Measurements from ENCODE around the gene APOBEC3B.
"Not testable (repeated sequence)": the region's sequence is repeated elsewhere in the genome, so short reads cannot be mapped to it uniquely, and the experiment has no call there.

APOBEC3B gene

GRCh38 chr22:38981005-38981991 lies 849 bp upstream of the APOBEC3B start:
- peaks cover 50% of the 10 kb centered on the region for H3K27me3 Mint-ChIP-seq
- peaks cover 49% of the 10 kb centered on the region for H3K4me1 Mint-ChIP-seq
- CTCF ChIA-PET = interaction anchor here (0.8 to 1.4 kb wide), 3 partner anchors 21 to 25 kb away, joined by 3 to 12 read pairs (median 4); no protein-coding TSS in a partner anchor
- peak overlapping the region; percentile 70 for H3K4me3 Mint-ChIP-seq
- H3K27ac Mint-ChIP-seq = peak overlapping the region; percentile 86
- H3K36me3 Mint-ChIP-seq = peaks cover 17% of the 10 kb centered on the region
- peaks cover 11% of the 10 kb centered on the region for H3K9me3 Mint-ChIP-seq
- DNase-seq = no peak

DNA sequence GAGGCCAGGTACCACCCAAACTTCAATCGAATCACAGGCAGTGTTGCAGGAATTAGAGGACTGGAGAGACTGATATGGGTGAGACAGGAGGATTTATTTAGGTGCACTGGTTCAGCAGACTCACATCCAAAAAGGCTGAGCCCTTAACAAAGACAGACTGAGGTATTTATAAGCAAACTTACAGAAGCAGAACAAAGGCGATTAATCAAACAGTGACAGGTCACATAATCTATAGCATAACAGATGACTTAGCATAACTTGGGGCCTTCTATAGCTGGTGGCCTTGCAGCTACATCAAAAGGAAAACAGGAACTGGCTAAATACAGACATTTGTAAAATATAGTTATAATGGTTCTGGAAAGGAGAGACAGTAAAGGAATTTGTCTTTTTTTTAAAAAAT lies 2.1 kb downstream of the APOBEC3B start:
- Mint-ChIP-seq H3K36me3 (peaks cover 17% of the 10 kb centered on the region), H3K27ac (peak overlapping the region; percentile 91), H3K4me1 (peaks cover 77% of the 10 kb centered on the region)

DNA sequence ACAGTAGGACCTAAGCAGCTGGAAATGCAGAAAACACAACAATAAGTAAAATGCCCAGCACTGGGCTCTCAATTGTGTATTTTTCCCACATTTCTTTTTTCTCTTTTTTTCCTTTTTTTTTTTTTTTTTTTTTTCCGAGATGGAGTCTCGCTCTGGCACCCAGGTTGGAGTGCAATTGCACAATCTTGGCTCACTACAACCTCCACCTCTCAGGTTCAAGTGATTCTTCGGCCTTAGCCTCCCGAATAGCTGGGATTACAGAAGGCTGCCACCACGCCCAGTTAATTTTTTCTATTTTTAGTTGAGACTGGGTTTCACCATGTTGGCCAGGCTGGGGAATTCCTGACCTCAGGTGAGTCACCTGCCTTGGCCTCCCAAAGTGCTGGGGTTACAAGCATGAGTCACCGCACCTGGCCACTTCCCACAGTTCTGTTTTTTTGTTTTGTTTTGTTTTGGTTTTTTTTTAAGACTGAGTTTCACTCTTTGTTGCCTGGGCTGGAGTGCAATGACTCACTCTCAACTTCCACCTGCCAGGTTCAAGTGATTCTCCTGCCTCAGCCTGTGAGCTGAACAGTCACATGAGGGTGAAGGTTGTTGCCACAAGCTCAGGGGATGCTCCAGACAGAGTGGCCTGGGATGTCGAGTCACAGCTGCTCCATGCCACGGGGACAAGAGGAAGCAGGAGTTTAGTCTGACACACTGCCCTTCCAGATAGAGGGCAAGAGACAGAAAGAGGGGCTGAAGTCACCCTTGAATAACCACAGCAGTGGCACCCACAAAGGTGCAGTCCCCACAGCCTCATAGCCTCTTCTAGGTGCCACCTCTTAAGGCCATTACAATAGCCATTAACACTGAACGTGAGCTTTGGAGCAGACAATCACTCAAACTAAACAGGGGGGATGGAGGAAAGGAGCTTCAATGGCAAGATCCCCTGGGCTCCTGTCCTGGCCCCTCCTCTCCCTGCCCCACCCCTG lies 2.9 kb downstream of the APOBEC3B start:
- Mint-ChIP-seq H3K4me3 (peak overlapping the region; percentile 8), H3K27me3 (peaks cover 48% of the 10 kb centered on the region), H3K27ac (peak overlapping the region; percentile 91), H3K4me1 (peaks cover 85% of the 10 kb centered on the region), H3K36me3 (peaks cover 18% of the 10 kb centered on the region)
- not testable (repeated sequence) for H3K9me3 Mint-ChIP-seq
- DNase-seq = peak; percentile 89
- CTCF ChIA-PET = interaction anchor here (1.0 to 1.2 kb wide), 2 partner anchors 11 to 104 kb away, joined by 3 to 5 read pairs; no protein-coding TSS in a partner anchor

More for the DNA sequence above, 2.1 kb downstream of the APOBEC3B start:
- Mint-ChIP-seq H3K4me3 (no peak overlapping the region), H3K9me3 (peaks cover 9% of the 10 kb centered on the region), H3K27me3 (peaks cover 47% of the 10 kb centered on the region)
- CTCF ChIA-PET = interaction anchor here (1.4 kb wide), 1 partner anchor 10 kb away, joined by 6 read pairs; no protein-coding TSS in a partner anchor
- no peak for DNase-seq

- DNase-seq = no peak
- H3K4me1 Mint-ChIP-seq = peaks cover 85% of the 10 kb centered on the region
- H3K27ac Mint-ChIP-seq = peak overlapping the region; percentile 75
Measured at GRCh38 chr22:38986629-38987028, 4.5 kb downstream of the APOBEC3B start.

DNA sequence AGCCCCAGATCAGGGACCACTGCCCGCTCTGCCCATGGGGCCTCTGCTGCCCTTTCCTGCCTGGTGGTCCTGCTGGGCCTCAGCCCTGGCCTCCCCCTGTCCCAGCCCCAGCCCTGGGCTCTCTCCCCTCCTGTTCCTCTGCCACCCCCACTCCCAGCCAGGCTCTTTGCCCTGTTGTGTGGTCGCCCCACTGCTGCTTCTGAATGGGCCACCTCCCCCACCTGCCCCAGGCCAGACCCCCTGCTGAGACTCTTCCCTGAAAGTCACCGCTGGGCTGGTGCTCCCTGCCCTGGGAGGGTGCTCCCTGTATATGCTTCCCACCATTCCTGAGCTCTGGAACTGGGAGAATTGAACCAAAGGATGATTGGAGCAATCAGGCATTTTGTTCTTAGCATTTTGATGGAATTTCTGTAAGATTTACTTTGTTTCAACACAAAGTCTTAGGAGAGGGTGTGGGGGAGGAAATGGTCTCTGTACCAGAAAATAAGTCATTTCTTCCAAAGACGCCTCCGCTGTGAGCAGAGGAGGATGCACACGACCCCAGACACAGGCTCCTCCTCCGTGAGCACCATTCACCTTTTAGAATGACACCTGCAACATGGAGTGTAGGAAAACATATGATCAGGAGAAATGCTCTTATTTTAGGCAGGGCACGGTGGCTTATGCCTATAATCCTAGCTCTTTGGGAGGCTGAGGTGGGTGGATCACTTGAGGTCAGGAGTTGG lies 5.2 kb downstream of the APOBEC3B start:
- peak overlapping the region; percentile 78 for H3K27ac Mint-ChIP-seq
- CTCF ChIA-PET = interaction anchor here (0.6 to 0.9 kb wide), 2 partner anchors 16 to 107 kb away, joined by 3 read pairs; no protein-coding TSS in a partner anchor
- no peak overlapping the region for H3K4me3 Mint-ChIP-seq
- peaks cover 79% of the 10 kb centered on the region for H3K4me1 Mint-ChIP-seq
- H3K9me3 Mint-ChIP-seq = peaks cover 9% of the 10 kb centered on the region
- peaks cover 28% of the 10 kb centered on the region for H3K27me3 Mint-ChIP-seq
- H3K36me3 Mint-ChIP-seq = peaks cover 14% of the 10 kb centered on the region
- DNase-seq = no peak

More at GRCh38 chr22:38986629-38987028, 4.5 kb downstream of the APOBEC3B start:
- Mint-ChIP-seq H3K36me3 (peaks cover 18% of the 10 kb centered on the region), H3K9me3 (peaks cover 9% of the 10 kb centered on the region), H3K27me3 (peaks cover 33% of the 10 kb centered on the region), H3K4me3 (no peak overlapping the region)
- CTCF ChIA-PET = interaction anchor here (0.6 kb wide), 1 partner anchor 108 kb away, joined by 3 read pairs; no protein-coding TSS in a partner anchor

GRCh38 chr22:38989466-38989865 lies 7.3 kb downstream of the APOBEC3B start:
- DNase-seq = peak; percentile 68
- Mint-ChIP-seq H3K9me3 (peaks cover 1% of the 10 kb centered on the region), H3K36me3 (peaks cover 3% of the 10 kb centered on the region), H3K4me1 (peaks cover 74% of the 10 kb centered on the region), H3K27me3 (peaks cover 29% of the 10 kb centered on the region), H3K4me3 (peak overlapping the region; percentile 21), H3K27ac (peak overlapping the region; percentile 91)
- CTCF ChIA-PET = interaction anchor here (0.9 to 1.1 kb wide), 2 partner anchors 14 to 16 kb away, joined by 3 read pairs; no protein-coding TSS in a partner anchor

- H3K27ac Mint-ChIP-seq, H3K9me3 Mint-ChIP-seq, H3K4me3 Mint-ChIP-seq, H3K36me3 Mint-ChIP-seq: not testable (repeated sequence)
- CTCF ChIA-PET = interaction anchor here (2.4 kb wide), 1 partner anchor 10 kb away, joined by 11 read pairs; no protein-coding TSS in a partner anchor
- peak; percentile 34 for DNase-seq
- peaks cover 56% of the 10 kb centered on the region for H3K27me3 Mint-ChIP-seq
- H3K4me1 Mint-ChIP-seq = peaks cover 40% of the 10 kb centered on the region
Measured at GRCh38 chr22:38992871-38993371, 10.8 kb downstream of the APOBEC3B start.

- no peaks in the 10 kb centered on the region for H3K36me3 Mint-ChIP-seq
- DNase-seq = no peak
- peaks cover 15% of the 10 kb centered on the region for H3K4me1 Mint-ChIP-seq
- no peak overlapping the region for H3K27ac Mint-ChIP-seq
- H3K9me3 Mint-ChIP-seq = peaks cover 6% of the 10 kb centered on the region
- CTCF ChIA-PET = interaction anchor here (1.5 to 2.0 kb wide), 2 partner anchors 10 to 127 kb away, joined by 7 to 9 read pairs; no protein-coding TSS in a partner anchor
- H3K27me3 Mint-ChIP-seq = peaks cover 65% of the 10 kb centered on the region
- H3K4me3 Mint-ChIP-seq = no peak overlapping the region
Measured at GRCh38 chr22:38996105-38996504, 14.0 kb downstream of the APOBEC3B start.

DNA sequence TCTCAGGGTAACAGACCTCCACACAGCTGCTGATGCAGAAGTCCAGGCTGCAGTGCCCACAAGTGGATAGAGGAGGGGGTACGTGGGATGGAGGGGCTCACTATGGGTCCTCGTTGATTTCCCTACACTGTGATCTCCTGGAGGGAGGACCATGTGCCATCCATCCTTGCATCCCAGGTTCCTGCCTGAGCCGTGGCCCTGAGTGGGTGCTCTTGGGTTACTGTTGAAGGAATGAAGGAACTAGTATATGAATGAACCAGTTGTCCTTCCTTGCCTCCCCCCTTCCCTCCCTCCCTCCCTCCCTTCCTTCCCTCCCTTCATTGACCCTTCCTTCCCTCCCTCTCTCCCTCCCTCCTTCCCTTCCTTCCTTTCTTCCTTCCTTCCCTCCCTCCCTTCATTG lies 15.4 kb downstream of the APOBEC3B start:
- Mint-ChIP-seq H3K27me3 (peaks cover 62% of the 10 kb centered on the region), H3K27ac (no peak overlapping the region), H3K9me3 (peaks cover 6% of the 10 kb centered on the region), H3K4me3 (no peak overlapping the region), H3K4me1 (peaks cover 15% of the 10 kb centered on the region), H3K36me3 (no peaks in the 10 kb centered on the region)
- DNase-seq = no peak
- CTCF ChIA-PET = interaction anchor here (1.2 to 1.5 kb wide), 2 partner anchors 9 to 127 kb away, joined by 5 to 9 read pairs; no protein-coding TSS in a partner anchor

GRCh38 chr22:39003165-39003638 lies 21.1 kb downstream of the APOBEC3B start:
- DNase-seq = peak; percentile 86
- no peak overlapping the region for H3K27ac Mint-ChIP-seq
- CTCF ChIA-PET = interaction anchor here (0.5 to 4.6 kb wide), 24 partner anchors 10 to 308 kb away, joined by 3 to 81 read pairs (median 4); partner anchors contain the start of genes APOBEC3B and APOBEC3C
- no peak overlapping the region for H3K4me3 Mint-ChIP-seq
- peaks cover 2% of the 10 kb centered on the region for H3K9me3 Mint-ChIP-seq
- H3K36me3 Mint-ChIP-seq = no peaks in the 10 kb centered on the region
- peaks cover 49% of the 10 kb centered on the region for H3K27me3 Mint-ChIP-seq
- peaks cover 15% of the 10 kb centered on the region for H3K4me1 Mint-ChIP-seq

- H3K9me3 Mint-ChIP-seq = no peaks in the 10 kb centered on the region
- H3K36me3 Mint-ChIP-seq = no peaks in the 10 kb centered on the region
- H3K27ac Mint-ChIP-seq = no peak overlapping the region
- H3K4me1 Mint-ChIP-seq = peaks cover 28% of the 10 kb centered on the region
- CTCF ChIA-PET = interaction anchor here (0.6 to 2.7 kb wide), 8 partner anchors 11 to 300 kb away, joined by 3 to 9 read pairs (median 3); no protein-coding TSS in a partner anchor
- peaks cover 40% of the 10 kb centered on the region for H3K27me3 Mint-ChIP-seq
- H3K4me3 Mint-ChIP-seq = no peak overlapping the region
- no peak for DNase-seq
Measured at GRCh38 chr22:39007177-39007576, 25.0 kb downstream of the APOBEC3B start.

DNA sequence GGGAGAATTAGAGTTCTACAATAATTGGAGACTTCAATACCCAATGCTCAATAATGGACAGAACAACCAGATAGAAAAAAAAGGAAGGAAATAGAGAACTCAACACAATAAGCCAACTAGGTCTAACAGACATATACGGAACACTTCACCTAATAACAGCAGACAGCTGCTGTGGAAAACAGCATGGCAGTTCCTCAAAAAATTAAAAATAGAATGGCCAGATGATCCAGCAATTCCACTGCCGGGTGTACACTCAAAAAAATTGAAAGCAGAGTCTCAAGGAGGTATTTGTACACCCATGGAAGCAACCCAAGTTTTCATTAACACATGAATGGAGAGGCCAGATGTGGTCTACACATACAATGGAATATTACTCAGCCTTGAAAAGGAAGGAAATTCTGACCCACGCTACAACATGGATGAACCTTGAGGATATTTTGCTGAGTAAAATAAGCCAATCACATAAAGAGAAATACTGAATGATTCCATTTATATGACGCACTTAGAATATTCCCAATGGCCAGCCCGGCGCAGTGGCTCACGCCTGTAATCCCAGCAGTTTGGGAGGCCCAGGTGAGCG lies 26.2 kb downstream of the APOBEC3B start:
- Mint-ChIP-seq H3K27me3 (peaks cover 35% of the 10 kb centered on the region), H3K4me1 (peaks cover 27% of the 10 kb centered on the region)
- not testable (repeated sequence) for H3K27ac Mint-ChIP-seq, H3K9me3 Mint-ChIP-seq, H3K36me3 Mint-ChIP-seq, DNase-seq, H3K4me3 Mint-ChIP-seq
- CTCF ChIA-PET = interaction anchor here (0.8 to 1.1 kb wide), 2 partner anchors 110 to 128 kb away, joined by 3 to 4 read pairs; no protein-coding TSS in a partner anchor

Data from activated naive CD4-positive, alpha-beta T cell treated with anti-CD3 and anti-CD28 coated beads, Interleukin-2, amount 10 ng/mL, durations not matched to agents 7 days and 5 days (primary cell).